SK-N-SH treated with all-trans-retinoic acid at 6 μM for 48 hours (cell line): ENCODE data around the gene HS3ST2.

Experiments
- ARNTL ChIP-seq: fragments of 450-650 bp; formaldehyde crosslinking; IDR thresholded peaks from 2 replicates; pipeline ENCODE4 v1.5.0; 2020; ENCODE audit warnings: low read depth, mild to moderate bottlenecking, moderate library complexity, borderline replicate concordance
- CREB5 ChIP-seq: fragments of 250-450 bp; sonication (Bioruptor Pico); IDR thresholded peaks from 2 replicates; pipeline ENCODE4 v1.5.1; 2020; ENCODE audit warnings: low read depth, mild to moderate bottlenecking, moderate library complexity
- GLIS3 ChIP-seq: fragments of 250-450 bp; sonication (Bioruptor Pico); IDR thresholded peaks from 2 replicates; pipeline ENCODE4 v1.5.0; 2020; ENCODE audit warnings: mild to moderate bottlenecking, moderate library complexity
- ISL1 ChIP-seq: fragments of 250-450 bp; sonication (Bioruptor Pico); IDR thresholded peaks from 2 replicates; pipeline ENCODE4 v2.1.2; 2022; ENCODE audit warnings: mild to moderate bottlenecking, moderate library complexity
- OSR1 ChIP-seq: fragments of 250-450 bp; sonication (Bioruptor Pico); IDR thresholded peaks from 2 replicates; pipeline ENCODE4 v1.8.0; 2022; ENCODE audit warnings: moderate library complexity, mild to moderate bottlenecking, inconsistent platforms
- PATZ1 ChIP-seq: fragments of 250-450 bp; sonication (Bioruptor Pico); IDR thresholded peaks from 2 replicates; pipeline ENCODE4 v1.8.0; 2020; ENCODE audit warnings: mild to moderate bottlenecking, moderate library complexity, borderline replicate concordance
- POU6F1 ChIP-seq: fragments of 250-450 bp; sonication (Bioruptor Pico); IDR thresholded peaks from 2 replicates; pipeline ENCODE4 v1.8.0; 2021; ENCODE audit warnings: low read depth, mild to moderate bottlenecking, moderate library complexity, borderline replicate concordance
- RARB ChIP-seq: fragments of 250-450 bp; sonication (Bioruptor Pico); IDR thresholded peaks from 2 replicates; pipeline ENCODE4 v1.8.0; 2021; ENCODE audit warnings: mild to moderate bottlenecking, moderate library complexity
- SNAI2 ChIP-seq: fragments of 250-450 bp; sonication (Bioruptor Pico); IDR thresholded peaks from 2 replicates; pipeline ENCODE4 v1.5.0; 2020; ENCODE audit warnings: mild to moderate bottlenecking, moderate library complexity
- ZFP3 ChIP-seq: fragments of 250-450 bp; sonication (Bioruptor Pico); IDR thresholded peaks from 2 replicates; pipeline ENCODE4 v1.5.0; 2020; ENCODE audit warnings: mild to moderate bottlenecking, moderate library complexity
- ZFP30 ChIP-seq: fragments of 450-650 bp; formaldehyde crosslinking; IDR thresholded peaks from 2 replicates; pipeline ENCODE4 v1.5.0; 2022; ENCODE audit warnings: mild to moderate bottlenecking, moderate library complexity
- ZNF565 ChIP-seq: fragments of 450-650 bp; formaldehyde crosslinking; conservative IDR thresholded peaks from 2 replicates; pipeline ENCODE4 v1.5.0; 2020; ENCODE audit warnings: low read depth, mild to moderate bottlenecking, moderate library complexity

- no peak for TF ChIP-seq OSR1 (CRISPR knock-in tag)
- TF ChIP-seq RARB (CRISPR knock-in tag), result no peak
- no peak for TF ChIP-seq ZFP30 (CRISPR knock-in tag)
- TF ChIP-seq ISL1, result no peak
- no peak for TF ChIP-seq PATZ1 (CRISPR knock-in tag)
- TF ChIP-seq ZNF565 (CRISPR knock-in tag), result no peak
- no peak for TF ChIP-seq CREB5 (CRISPR knock-in tag)
- TF ChIP-seq ARNTL (CRISPR knock-in tag), result no peak
- TF ChIP-seq SNAI2 (CRISPR knock-in tag), result no peak
- TF ChIP-seq POU6F1 (CRISPR knock-in tag), result no peak
- no peak for TF ChIP-seq GLIS3 (CRISPR knock-in tag)
- TF ChIP-seq ZFP3, result no peak
These were observed 120.8 kb downstream of the HS3ST2 start for GRCh38 chr16:22934786-22935185.
